Central memory CD8-positive, alpha-beta T cell (primary cell): ENCODE results near the gene SLIT3.

Experiments used
- ATAC-seq: fragments of 150-1000 bp; cut with Tn5 transposase; replicated peaks from 2 replicates; pipeline ENCODE4 v1.10.0; 2022; ENCODE audit warnings: mild to moderate bottlenecking, moderate FRiP score, moderate number of reproducible peaks; ENCODE audit not compliant: poor library complexity, severe bottlenecking; ENCODE audit errors: extremely low read depth
- DNase-seq, 2 donors: peaks; one replicate each; pipeline ENCODE4 v3.0.0; 2021; ENCODE audit warnings: low spot score in 2 of 2
- H3K27ac Mint-ChIP-seq: one replicate; pipeline ENCODE4 v1.8.0; 2022; ENCODE audit warnings: low read depth, mild to moderate bottlenecking, moderate library complexity, mixed read lengths
- H3K27me3 Mint-ChIP-seq: one replicate; pipeline ENCODE4 v1.8.0; 2022; ENCODE audit warnings: mixed read lengths
- H3K36me3 Mint-ChIP-seq: one replicate; pipeline ENCODE4 v1.8.0; 2022; ENCODE audit warnings: mild to moderate bottlenecking, moderate library complexity, mixed read lengths; ENCODE audit not compliant: insufficient read depth
- H3K4me1 Mint-ChIP-seq: one replicate; pipeline ENCODE4 v1.8.0; 2022; ENCODE audit warnings: mixed read lengths
- H3K4me3 Mint-ChIP-seq: one replicate; pipeline ENCODE4 v1.8.0; 2022; ENCODE audit warnings: mild to moderate bottlenecking, moderate library complexity, mixed read lengths
- H3K9me3 Mint-ChIP-seq: one replicate; pipeline ENCODE4 v1.8.0; 2022; ENCODE audit warnings: mixed read lengths

SLIT3 gene

GRCh38 chr5:168661593-168662485, 639.1 kb downstream of the SLIT3 start:
- Mint-ChIP-seq H3K4me1 (no peaks in the 10 kb centered on the region), H3K9me3 (no peaks in the 10 kb centered on the region), H3K4me3 (no peak overlapping the region), H3K27ac (no peak overlapping the region), H3K27me3 (peaks cover 33% of the 10 kb centered on the region), H3K36me3 (no peaks in the 10 kb centered on the region)
- ATAC-seq = no peak
- DNase-seq = no peak

GRCh38 chr5:168660691-168661090, 640.2 kb downstream of the SLIT3 start:
- DNase-seq (no peak), ATAC-seq (no peak)
- Mint-ChIP-seq H3K27me3 (peaks cover 33% of the 10 kb centered on the region), H3K36me3 (no peaks in the 10 kb centered on the region), H3K27ac (no peak overlapping the region), H3K4me1 (no peaks in the 10 kb centered on the region), H3K4me3 (no peak overlapping the region), H3K9me3 (no peaks in the 10 kb centered on the region)

DNA sequence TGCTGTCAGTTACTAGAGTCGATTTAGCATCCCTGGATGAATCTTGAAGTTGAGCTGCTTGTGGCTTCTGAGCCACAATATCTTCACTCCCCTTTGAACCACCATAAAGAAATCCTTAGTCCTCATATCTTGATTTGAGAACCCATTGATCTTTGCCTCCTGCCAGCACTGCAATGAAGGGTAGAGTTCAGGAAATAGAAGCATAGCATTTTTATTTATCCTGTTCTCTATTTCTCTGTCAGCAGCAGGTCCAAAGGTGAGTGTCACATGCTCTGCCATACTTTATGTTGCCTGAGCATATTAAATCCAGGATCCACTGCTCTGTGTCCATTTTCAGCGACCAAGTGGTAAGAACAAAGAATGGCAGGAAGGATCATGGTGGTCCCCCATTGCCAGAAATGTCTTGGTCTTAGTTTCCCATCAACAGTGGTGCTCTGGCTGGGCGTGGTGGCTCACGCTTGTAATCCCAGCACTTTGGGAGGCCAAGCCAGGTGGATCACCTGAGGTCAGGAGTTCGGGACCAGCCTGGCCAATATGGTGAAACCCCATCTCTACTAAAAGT, 641.6 kb downstream of the SLIT3 start:
- DNase-seq = no peak
- Mint-ChIP-seq H3K36me3 (no peaks in the 10 kb centered on the region), H3K4me3 (no peak overlapping the region), H3K9me3 (no peaks in the 10 kb centered on the region), H3K27me3 (peaks cover 40% of the 10 kb centered on the region), H3K4me1 (no peaks in the 10 kb centered on the region), H3K27ac (no peak overlapping the region)
- no peak for ATAC-seq

DNA sequence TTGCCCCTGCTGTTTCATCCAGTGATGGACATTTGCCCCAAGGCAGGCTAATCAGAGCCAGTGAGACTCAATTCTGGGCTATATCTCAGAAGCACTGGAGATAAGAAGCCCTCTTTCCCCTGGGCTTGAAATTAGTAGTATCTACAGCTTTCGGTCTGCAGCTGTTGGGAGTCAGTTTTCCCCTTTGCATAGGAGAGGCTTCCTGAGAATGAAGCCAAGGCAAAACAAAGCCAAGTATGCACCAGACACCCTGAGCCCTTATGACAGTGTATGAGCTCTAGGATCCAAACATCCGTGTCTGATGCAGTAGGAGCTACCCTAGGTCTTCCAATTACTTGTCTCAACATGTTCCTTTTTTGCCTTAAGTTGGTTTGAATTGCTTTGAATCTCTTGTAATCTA, 642.5 kb downstream of the SLIT3 start:
- Mint-ChIP-seq H3K4me3 (no peak overlapping the region), H3K27me3 (peaks cover 49% of the 10 kb centered on the region), H3K36me3 (no peaks in the 10 kb centered on the region), H3K4me1 (no peaks in the 10 kb centered on the region), H3K27ac (no peak overlapping the region), H3K9me3 (no peaks in the 10 kb centered on the region)
- ATAC-seq (no peak), DNase-seq (no peak)

- DNase-seq = no peak
- Mint-ChIP-seq H3K36me3 (no peaks in the 10 kb centered on the region), H3K9me3 (no peaks in the 10 kb centered on the region), H3K4me3 (no peak overlapping the region), H3K27me3 (peaks cover 51% of the 10 kb centered on the region), H3K27ac (no peak overlapping the region), H3K4me1 (no peaks in the 10 kb centered on the region)
- no peak for ATAC-seq
Measured at GRCh38 chr5:168656633-168657032, 644.3 kb downstream of the SLIT3 start.

- DNase-seq (no peak), ATAC-seq (no peak)
- H3K27me3 Mint-ChIP-seq = peaks cover 38% of the 10 kb centered on the region
- H3K4me1 Mint-ChIP-seq = no peaks in the 10 kb centered on the region
- no peaks in the 10 kb centered on the region for H3K9me3 Mint-ChIP-seq
- no peaks in the 10 kb centered on the region for H3K36me3 Mint-ChIP-seq
- no peak overlapping the region for H3K27ac Mint-ChIP-seq
- no peak overlapping the region for H3K4me3 Mint-ChIP-seq
Measured at GRCh38 chr5:168655316-168655715, 645.6 kb downstream of the SLIT3 start.

- Mint-ChIP-seq H3K9me3 (no peaks in the 10 kb centered on the region), H3K27me3 (peaks cover 34% of the 10 kb centered on the region), H3K27ac (no peak overlapping the region), H3K4me3 (no peak overlapping the region), H3K36me3 (no peaks in the 10 kb centered on the region), H3K4me1 (no peaks in the 10 kb centered on the region)
- no peak for DNase-seq
- ATAC-seq = no peak
Measured at GRCh38 chr5:168654211-168654721, 646.7 kb downstream of the SLIT3 start.

DNA sequence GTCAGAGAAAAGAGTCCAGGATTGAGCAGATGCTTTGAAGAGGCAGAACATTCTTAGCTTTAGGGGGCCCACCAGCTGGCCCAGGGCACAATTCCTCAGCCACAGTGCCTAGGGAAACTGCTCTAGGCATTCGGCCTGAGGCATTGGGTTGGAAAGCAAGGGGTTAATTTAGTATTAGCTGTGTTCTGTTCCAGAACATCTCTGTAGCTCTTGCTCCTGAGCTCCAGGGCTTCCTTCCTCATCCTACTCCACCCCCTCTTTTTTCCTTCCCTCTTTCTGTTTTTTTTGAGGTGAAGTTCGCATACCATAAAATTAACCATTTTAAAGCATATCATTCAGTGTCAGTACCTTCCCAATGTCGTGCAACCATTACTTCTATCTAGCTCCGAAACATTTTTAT, 647.3 kb downstream of the SLIT3 start:
- Mint-ChIP-seq H3K36me3 (no peaks in the 10 kb centered on the region), H3K9me3 (no peaks in the 10 kb centered on the region), H3K27ac (no peak overlapping the region), H3K4me3 (no peak overlapping the region), H3K4me1 (no peaks in the 10 kb centered on the region), H3K27me3 (peaks cover 34% of the 10 kb centered on the region)
- DNase-seq = no peak
- ATAC-seq = no peak

- Mint-ChIP-seq H3K4me1 (no peaks in the 10 kb centered on the region), H3K27ac (no peak overlapping the region), H3K27me3 (peaks cover 42% of the 10 kb centered on the region), H3K36me3 (no peaks in the 10 kb centered on the region), H3K9me3 (no peaks in the 10 kb centered on the region), H3K4me3 (no peak overlapping the region)
- no peak for DNase-seq
- no peak for ATAC-seq
Measured at GRCh38 chr5:168651648-168652047, 649.3 kb downstream of the SLIT3 start.

DNA sequence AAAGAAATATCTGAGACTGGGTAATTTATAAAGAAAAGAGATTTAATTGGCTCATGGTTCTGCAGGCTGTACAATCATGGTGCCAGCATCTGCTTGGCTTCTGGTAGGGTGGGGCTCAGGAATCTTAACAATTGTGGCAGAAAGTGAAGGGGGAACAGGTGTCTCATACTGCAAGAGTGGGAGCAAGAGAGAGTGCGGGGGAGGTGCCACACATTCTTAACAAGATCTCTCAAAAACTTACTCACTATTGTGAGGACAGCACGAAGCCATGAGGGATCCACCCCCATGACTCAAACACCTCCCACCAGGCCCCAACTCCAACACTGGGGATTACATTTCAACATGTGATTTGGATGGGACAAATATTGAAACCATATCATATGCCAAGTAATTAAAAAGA, 651.6 kb downstream of the SLIT3 start:
- ATAC-seq (no peak), DNase-seq (no peak)
- no peak overlapping the region for H3K4me3 Mint-ChIP-seq
- H3K9me3 Mint-ChIP-seq = no peaks in the 10 kb centered on the region
- H3K4me1 Mint-ChIP-seq = no peaks in the 10 kb centered on the region
- H3K27ac Mint-ChIP-seq = no peak overlapping the region
- no peaks in the 10 kb centered on the region for H3K36me3 Mint-ChIP-seq
- peaks cover 34% of the 10 kb centered on the region for H3K27me3 Mint-ChIP-seq

DNA sequence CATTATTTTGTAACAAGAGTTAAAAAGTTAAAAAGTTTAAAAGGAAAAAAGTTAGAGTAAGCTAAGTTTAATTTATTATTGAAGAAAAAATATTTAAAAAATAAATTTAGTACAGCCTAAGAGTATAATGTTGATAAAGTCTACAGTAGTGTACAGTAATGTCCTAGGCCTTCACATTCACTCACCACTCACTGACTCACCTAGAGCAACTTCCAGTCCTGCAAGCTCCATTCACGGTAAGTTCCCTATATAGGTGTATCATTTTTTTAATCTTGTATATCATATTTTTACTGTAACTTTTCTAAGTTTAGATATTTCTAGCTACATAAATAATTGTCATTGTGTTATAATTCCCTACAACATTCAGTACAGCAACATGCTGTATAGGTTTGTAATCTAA, 652.4 kb downstream of the SLIT3 start:
- H3K27me3 Mint-ChIP-seq = peaks cover 27% of the 10 kb centered on the region
- H3K27ac Mint-ChIP-seq = no peak overlapping the region
- DNase-seq = no peak
- H3K4me3 Mint-ChIP-seq = no peak overlapping the region
- H3K36me3 Mint-ChIP-seq = no peaks in the 10 kb centered on the region
- no peaks in the 10 kb centered on the region for H3K4me1 Mint-ChIP-seq
- ATAC-seq = no peak
- no peaks in the 10 kb centered on the region for H3K9me3 Mint-ChIP-seq

DNA sequence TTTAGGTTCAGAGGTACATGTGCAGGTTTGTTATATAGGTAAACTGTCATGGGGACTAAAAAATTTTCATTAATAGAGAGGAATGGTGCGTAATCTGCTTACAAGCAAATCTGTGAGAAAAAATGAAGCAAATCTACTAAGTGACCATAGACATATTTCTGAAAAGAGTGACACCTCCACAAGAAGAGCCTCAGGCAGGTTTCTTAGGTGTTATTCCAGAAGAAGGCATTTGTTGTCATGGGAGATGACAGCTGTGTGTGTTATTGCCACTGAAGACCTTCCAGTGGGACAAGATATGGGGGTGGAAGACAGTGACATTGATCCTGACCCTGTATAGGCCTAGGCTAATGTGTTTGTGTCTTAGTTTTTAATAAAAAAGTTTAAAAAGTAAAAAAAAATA, 652.9 kb downstream of the SLIT3 start:
- Mint-ChIP-seq H3K36me3 (no peaks in the 10 kb centered on the region), H3K27ac (no peak overlapping the region), H3K27me3 (peaks cover 21% of the 10 kb centered on the region), H3K4me1 (no peaks in the 10 kb centered on the region), H3K4me3 (no peak overlapping the region), H3K9me3 (no peaks in the 10 kb centered on the region)
- DNase-seq (no peak), ATAC-seq (no peak)

- H3K9me3 Mint-ChIP-seq = no peaks in the 10 kb centered on the region
- no peak overlapping the region for H3K27ac Mint-ChIP-seq
- ATAC-seq (no peak), DNase-seq (no peak)
- H3K27me3 Mint-ChIP-seq = peaks cover 12% of the 10 kb centered on the region
- no peak overlapping the region for H3K4me3 Mint-ChIP-seq
- no peaks in the 10 kb centered on the region for H3K36me3 Mint-ChIP-seq
- H3K4me1 Mint-ChIP-seq = no peaks in the 10 kb centered on the region
Measured at GRCh38 chr5:168647083-168647482, 653.9 kb downstream of the SLIT3 start.
